Muscle layer of duodenum (tissue), 2 donors: ENCODE data around the gene BMAL2.
A peak's percentile ranks its signal among the peaks of the same experiment; 100 is the strongest.

Experiments
- H3K27ac ChIP-seq: one replicate; pipeline ENCODE4 v1.7.0; 2013; ENCODE audit warnings: mild to moderate bottlenecking, low read length
- H3K27me3 ChIP-seq: one replicate; pipeline ENCODE4 v1.7.0; 2013; ENCODE audit warnings: low read depth, mild to moderate bottlenecking, control low read depth, low read length
- H3K36me3 ChIP-seq, 2 donors: one replicate each; pipeline ENCODE4 v1.7.0; 2013; ENCODE audit warnings: low read length in 2 of 2, control low read depth in 1 of 2, mild to moderate bottlenecking in 1 of 2; ENCODE audit not compliant: insufficient read depth in 2 of 2, control insufficient read depth in 1 of 2
- H3K4me1 ChIP-seq, 2 donors: one replicate each; pipeline ENCODE4 v1.7.0; 2013; ENCODE audit warnings: low read length in 2 of 2, mild to moderate bottlenecking in 2 of 2, control low read depth in 1 of 2, moderate library complexity in 1 of 2; ENCODE audit not compliant: insufficient read depth in 2 of 2, control insufficient read depth in 1 of 2
- H3K4me3 ChIP-seq, 2 donors: one replicate each; pipeline ENCODE4 v1.7.0; 2013; ENCODE audit warnings: low read length in 2 of 2, low read depth in 1 of 2, mild to moderate bottlenecking in 1 of 2
- H3K9me3 ChIP-seq, 2 donors: one replicate each; pipeline ENCODE4 v1.7.0; 2013; ENCODE audit warnings: low read length in 2 of 2, control low read depth in 1 of 2, mild to moderate bottlenecking in 1 of 2; ENCODE audit not compliant: control insufficient read depth in 1 of 2
- donor health status: healthy.

The BMAL2 gene

DNA sequence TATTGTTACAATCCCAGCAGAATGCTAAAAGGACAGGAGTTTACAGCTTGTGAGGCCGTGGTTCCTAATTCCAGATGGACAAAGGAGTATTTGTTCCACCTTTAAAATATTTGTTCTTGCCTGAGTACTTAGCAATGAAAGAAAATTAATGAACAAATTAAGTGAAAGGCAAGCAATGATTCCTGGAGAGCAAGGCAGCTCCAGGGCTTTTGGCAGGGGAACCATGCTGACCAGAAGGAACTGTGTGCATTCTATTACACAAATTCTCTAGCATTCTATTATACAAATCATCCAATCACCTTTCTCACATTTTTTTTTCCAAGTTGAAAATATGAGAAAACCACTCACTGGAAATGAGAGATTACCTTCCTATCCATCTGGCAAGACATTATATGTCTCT is 1.8 kb upstream of the BMAL2 start:
- no peaks in the 10 kb centered on the region for H3K27me3 ChIP-seq
- H3K4me3 ChIP-seq = no peak overlapping the region
- H3K27ac ChIP-seq = peak overlapping the region; percentile 67
- peaks cover 0 to 9% of the 10 kb centered on the region in 2 donors for H3K4me1 ChIP-seq
- no peaks in the 10 kb centered on the region for H3K9me3 ChIP-seq
- peaks cover 10 to 18% of the 10 kb centered on the region in 2 donors for H3K36me3 ChIP-seq

DNA sequence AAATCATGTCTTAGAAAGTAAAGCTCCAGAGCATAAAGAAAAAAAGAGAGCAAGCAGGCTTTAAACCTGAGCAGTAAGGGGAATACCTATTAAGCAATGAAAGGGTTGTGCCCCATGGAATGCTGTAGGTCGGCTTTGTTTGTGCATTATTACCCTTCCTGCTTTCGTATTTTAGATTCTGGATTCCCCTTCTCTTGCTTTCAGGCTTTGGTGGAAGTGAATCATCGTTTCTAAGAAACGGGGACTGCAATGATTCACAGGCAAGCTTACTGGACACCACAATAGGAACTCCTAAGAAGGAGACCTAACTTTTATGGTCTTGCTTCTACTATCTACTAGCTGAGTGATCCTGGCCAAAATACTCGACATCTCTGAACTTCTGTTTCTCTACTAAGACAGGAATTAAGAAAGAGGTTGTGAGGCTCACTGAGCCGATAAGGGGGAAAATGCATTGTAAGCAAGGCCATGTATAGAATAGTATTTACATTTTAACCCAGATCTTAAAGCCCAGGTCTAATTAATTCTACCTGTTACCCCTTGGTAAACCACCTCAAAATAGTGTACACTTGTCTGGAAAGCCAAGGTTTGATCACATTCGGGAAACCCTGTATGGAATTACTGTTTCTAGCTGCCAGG is 1.2 kb upstream of the BMAL2 start:
- no peaks in the 10 kb centered on the region for H3K9me3 ChIP-seq
- peaks cover 0 to 9% of the 10 kb centered on the region in 2 donors for H3K4me1 ChIP-seq
- peaks cover 5 to 14% of the 10 kb centered on the region in 2 donors for H3K36me3 ChIP-seq
- H3K27me3 ChIP-seq = no peaks in the 10 kb centered on the region
- H3K27ac ChIP-seq = peak overlapping the region; percentile 67
- H3K4me3 ChIP-seq = no peak overlapping the region

GRCh38 chr12:27331927-27332324 is 710 bp upstream of the BMAL2 start:
- H3K36me3 ChIP-seq = peaks cover 5 to 8% of the 10 kb centered on the region in 2 donors
- peak overlapping the region; percentile 72 to 74 for H3K4me3 ChIP-seq
- H3K27me3 ChIP-seq = no peaks in the 10 kb centered on the region
- peaks cover 0 to 9% of the 10 kb centered on the region in 2 donors for H3K4me1 ChIP-seq
- H3K9me3 ChIP-seq = no peaks in the 10 kb centered on the region
- H3K27ac ChIP-seq = peak overlapping the region; percentile 29

DNA sequence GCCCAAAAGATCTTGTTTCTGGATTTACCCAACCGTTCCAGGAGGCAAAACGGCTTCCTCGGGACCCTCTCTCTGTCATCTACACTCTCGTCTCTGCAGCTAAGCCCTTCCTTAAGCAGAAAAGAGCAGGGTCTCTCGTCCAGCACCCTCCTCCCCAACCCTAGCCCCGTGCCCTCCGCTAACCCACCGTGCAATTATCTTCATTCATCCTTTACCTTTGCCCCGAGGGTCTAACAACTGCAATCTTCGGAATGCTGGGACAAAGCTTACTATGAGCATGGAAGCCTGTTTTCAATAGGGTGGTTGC is 276 bp upstream of the BMAL2 start:
- H3K4me1 ChIP-seq = peaks cover 0 to 9% of the 10 kb centered on the region in 2 donors
- peaks cover 5 to 8% of the 10 kb centered on the region in 2 donors for H3K36me3 ChIP-seq
- H3K4me3 ChIP-seq = peak overlapping the region; percentile 72 to 74
- H3K9me3 ChIP-seq = no peaks in the 10 kb centered on the region
- no peaks in the 10 kb centered on the region for H3K27me3 ChIP-seq
- H3K27ac ChIP-seq = no peak overlapping the region

DNA sequence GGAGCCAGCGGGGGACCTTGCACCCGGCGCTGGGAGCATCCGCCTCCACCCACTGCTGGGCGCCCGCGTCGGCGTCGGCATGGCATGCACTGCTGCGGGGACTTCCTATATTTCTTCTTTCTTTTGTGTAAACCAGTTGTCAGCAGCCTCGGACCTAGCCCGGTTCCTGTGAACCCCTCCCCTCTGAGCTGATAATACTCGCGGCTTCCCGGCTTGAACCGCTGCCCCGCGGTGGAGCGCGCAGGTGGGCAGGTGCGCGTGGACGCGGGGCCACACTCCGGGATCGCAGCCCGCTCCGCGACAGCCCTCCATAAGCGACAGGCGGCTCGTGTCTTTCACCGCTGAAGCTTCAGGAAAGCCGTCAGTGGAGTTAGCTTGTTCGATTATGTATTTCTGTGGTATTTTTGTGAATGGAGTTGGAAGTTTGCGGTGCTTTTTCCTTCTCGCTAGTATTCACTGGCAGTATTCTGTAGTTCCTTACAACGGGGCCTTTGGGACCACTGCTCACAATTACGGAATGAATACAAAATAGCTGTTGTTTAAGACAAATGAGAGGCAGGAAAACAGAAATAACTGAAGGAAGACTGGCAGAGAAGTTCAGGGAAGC is 870 bp downstream of the BMAL2 start:
- no peaks in the 10 kb centered on the region for H3K27me3 ChIP-seq
- no peaks in the 10 kb centered on the region for H3K36me3 ChIP-seq
- peaks cover 0 to 9% of the 10 kb centered on the region in 2 donors for H3K4me1 ChIP-seq
- H3K27ac ChIP-seq = no peak overlapping the region
- peak overlapping the region; percentile 74 to 76 for H3K4me3 ChIP-seq
- H3K9me3 ChIP-seq = no peaks in the 10 kb centered on the region

GRCh38 chr12:27334042-27334720 is 1.5 kb downstream of the BMAL2 start:
- Histone ChIP-seq H3K4me3 (peak overlapping the region in 1 of 2 donors; percentile 76), H3K36me3 (no peaks in the 10 kb centered on the region), H3K27me3 (no peaks in the 10 kb centered on the region), H3K9me3 (no peaks in the 10 kb centered on the region), H3K4me1 (peaks cover 0 to 9% of the 10 kb centered on the region in 2 donors), H3K27ac (no peak overlapping the region)

DNA sequence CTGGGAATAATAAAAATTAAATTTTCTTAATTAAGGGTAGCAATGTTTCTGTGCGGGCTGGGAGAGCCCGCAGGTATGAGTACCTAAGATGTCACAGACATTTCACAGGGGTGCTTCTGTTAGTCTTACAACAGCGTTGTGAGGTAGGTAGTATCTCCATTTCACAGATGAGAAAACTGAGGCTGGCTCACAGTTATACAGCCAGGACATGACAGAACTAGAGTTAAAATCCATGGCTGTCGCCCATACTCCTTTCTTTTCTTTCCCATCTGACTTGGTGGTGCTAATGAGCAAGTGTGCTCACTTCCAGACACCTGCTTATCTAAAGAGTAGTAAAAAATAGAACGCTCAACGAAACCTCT is 2.1 kb downstream of the BMAL2 start:
- Histone ChIP-seq H3K4me1 (peaks cover 0 to 9% of the 10 kb centered on the region in 2 donors), H3K27me3 (no peaks in the 10 kb centered on the region), H3K27ac (no peak overlapping the region), H3K9me3 (no peaks in the 10 kb centered on the region), H3K36me3 (no peaks in the 10 kb centered on the region), H3K4me3 (no peak overlapping the region)

DNA sequence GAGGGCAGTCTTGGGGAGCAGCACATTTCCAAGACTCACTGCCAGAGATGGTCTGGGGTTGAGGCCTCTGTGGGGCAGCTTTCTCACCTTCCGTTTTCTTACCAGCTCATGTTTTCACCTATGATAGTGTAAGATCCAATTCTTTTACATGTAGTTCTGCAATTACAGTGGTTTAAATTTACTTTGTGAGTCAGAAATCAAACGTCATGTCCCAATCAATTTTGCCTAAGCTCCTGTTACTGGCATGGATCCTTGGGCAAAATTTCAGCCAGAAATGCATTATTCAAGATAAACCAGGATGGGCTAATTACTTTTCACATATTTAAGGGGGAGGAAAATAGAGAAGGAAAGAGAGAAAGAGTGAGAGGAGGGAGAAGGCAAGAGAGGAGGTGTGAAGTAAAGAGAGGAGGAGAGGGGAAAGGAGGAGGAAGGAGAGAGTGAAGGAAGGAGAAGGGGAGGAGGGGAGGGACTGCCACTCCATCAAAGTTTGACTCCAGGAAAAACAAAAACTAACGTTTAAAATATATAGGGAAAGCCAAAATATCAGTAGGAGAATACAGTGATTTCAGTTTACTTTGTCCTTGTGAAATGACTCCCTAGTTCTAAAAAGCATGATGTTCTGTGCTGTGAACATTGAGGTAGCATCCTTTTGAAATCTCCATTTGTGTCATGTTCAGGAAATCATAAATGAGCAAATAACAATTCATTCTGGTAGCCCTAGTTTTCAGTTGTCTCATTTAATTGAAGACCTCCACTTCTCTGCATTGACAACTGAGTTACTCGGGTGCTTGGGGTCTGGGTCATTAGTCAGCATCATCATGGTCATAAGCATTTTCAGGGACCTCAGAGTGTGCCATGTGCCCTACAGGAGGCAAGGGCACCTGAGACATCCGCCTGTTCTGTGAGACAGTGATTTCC is 3.0 kb downstream of the BMAL2 start:
- H3K27me3 ChIP-seq = no peaks in the 10 kb centered on the region
- no peaks in the 10 kb centered on the region for H3K36me3 ChIP-seq
- H3K9me3 ChIP-seq = no peaks in the 10 kb centered on the region
- no peak overlapping the region for H3K4me3 ChIP-seq
- peaks cover 0 to 9% of the 10 kb centered on the region in 2 donors for H3K4me1 ChIP-seq
- no peak overlapping the region for H3K27ac ChIP-seq

DNA sequence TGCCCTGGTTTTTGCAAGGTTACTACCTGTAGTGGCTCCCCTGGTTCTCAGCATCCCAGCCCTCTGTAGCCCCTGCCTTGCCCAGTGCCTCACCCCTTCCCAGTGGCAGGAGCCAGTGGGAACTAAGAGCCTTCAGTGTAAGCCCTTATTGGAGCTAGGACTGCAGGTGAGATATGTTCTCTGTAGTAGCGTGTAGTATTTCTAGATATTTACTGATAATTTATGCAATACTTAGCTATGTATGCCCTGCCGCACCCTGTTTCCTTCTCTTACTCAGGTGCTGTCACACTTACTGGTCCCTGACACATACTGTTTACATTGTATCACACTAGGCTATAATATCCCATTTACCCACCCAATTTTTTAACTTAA is 3.6 kb downstream of the BMAL2 start:
- H3K4me1 ChIP-seq = peaks cover 0 to 4% of the 10 kb centered on the region in 2 donors

GRCh38 chr12:27337376-27337775 is 4.7 kb downstream of the BMAL2 start:
- Histone ChIP-seq H3K4me3 (no peak overlapping the region), H3K36me3 (no peaks in the 10 kb centered on the region), H3K4me1 (peaks cover 0 to under 1% of the 10 kb centered on the region in 2 donors), H3K9me3 (no peaks in the 10 kb centered on the region), H3K27me3 (no peaks in the 10 kb centered on the region), H3K27ac (no peak overlapping the region)

More for the DNA sequence above, 3.6 kb downstream of the BMAL2 start:
- no peak overlapping the region for H3K4me3 ChIP-seq
- no peaks in the 10 kb centered on the region for H3K36me3 ChIP-seq
- H3K9me3 ChIP-seq = no peaks in the 10 kb centered on the region
- H3K27me3 ChIP-seq = no peaks in the 10 kb centered on the region
- H3K27ac ChIP-seq = no peak overlapping the region

- H3K27me3 ChIP-seq = no peaks in the 10 kb centered on the region
- H3K9me3 ChIP-seq = no peaks in the 10 kb centered on the region
- H3K4me1 ChIP-seq = no peaks in the 10 kb centered on the region
- no peaks in the 10 kb centered on the region for H3K36me3 ChIP-seq
- H3K27ac ChIP-seq = no peak overlapping the region
- no peak overlapping the region for H3K4me3 ChIP-seq
Observed at GRCh38 chr12:27338473-27338872, 5.8 kb downstream of the BMAL2 start.
